Coronary artery (tissue), 2 donors: Measurements from ENCODE around the gene TMIE.

Experiments used
- DNase-seq: peaks from one replicate; pipeline ENCODE4 v3.0.0-alpha.2; 2017; ENCODE audit warnings: low spot score
- H3K27ac ChIP-seq, 2 donors: fragments of 200-600 bp; sonication (generic); one replicate each; pipeline ENCODE4 v1.5.1; 2016 to 2019
- H3K4me3 ChIP-seq: fragments of 200-600 bp; sonication (generic); 2 replicates; pipeline ENCODE4 v1.5.1; 2016; ENCODE audit warnings: mild to moderate bottlenecking, moderate library complexity
- CTCF ChIP-seq: fragments of 200-600 bp; sonication (generic); IDR thresholded peaks from one replicate; pipeline ENCODE4 v1.5.1; 2019; ENCODE audit warnings: antibody characterized with exemption

Gene TMIE

GRCh38 chr3:46705022-46705530 lies 3.9 kb downstream of the TMIE start:
- peak; percentile 95 for TF ChIP-seq CTCF
- Histone ChIP-seq H3K4me3 (no peak overlapping the region), H3K27ac (no peak overlapping the region)
- DNase-seq, result no peak

- no peak for TF ChIP-seq CTCF
- DNase-seq, result peak; percentile 70
- Histone ChIP-seq H3K27ac (no peak overlapping the region), H3K4me3 (no peak overlapping the region)
These were observed 4.8 kb downstream of the TMIE start for GRCh38 chr3:46705751-46706552.

GRCh38 chr3:46706771-46707582 lies 5.8 kb downstream of the TMIE start:
- H3K27ac ChIP-seq, result no peak overlapping the region
- peak; percentile 65 for DNase-seq
- no peak overlapping the region for H3K4me3 ChIP-seq
- no peak for TF ChIP-seq CTCF

- peak; percentile 41 for DNase-seq
- Histone ChIP-seq H3K4me3 (no peak overlapping the region), H3K27ac (no peak overlapping the region)
- no peak for TF ChIP-seq CTCF
These were observed 6.4 kb downstream of the TMIE start for GRCh38 chr3:46707601-46708011.

GRCh38 chr3:46708401-46709156 lies 7.4 kb downstream of the TMIE start:
- DNase-seq, result peak; percentile 68
- Histone ChIP-seq H3K27ac (no peak overlapping the region), H3K4me3 (no peak overlapping the region)
- no peak for TF ChIP-seq CTCF

- Histone ChIP-seq H3K27ac (no peak overlapping the region), H3K4me3 (no peak overlapping the region)
- peak; percentile 31 for DNase-seq
- TF ChIP-seq CTCF, result no peak
These were observed 8.0 kb downstream of the TMIE start for GRCh38 chr3:46709157-46709654.
